HT1080 (cell line): ENCODE data around the gene ATP8A1. TPM values are rescaled to one million over a fixed set of nuclear protein-coding genes. Genes with fewer than 3 reads are reported as not detected.
"Not testable (repeated sequence)": the region's sequence is repeated elsewhere in the genome, so short reads cannot be mapped to it uniquely, and the experiment has no call there.

Experiments
- DNase-seq: peaks from one replicate; pipeline ENCODE4 v3.0.0-alpha.2; 2015; ENCODE audit warnings: low read depth
- total RNA-seq: library from RNA; depleted of rRNA; stranded (reverse); fragments of >200 nt; shearing (Covaris generic); gene quantifications from 2 replicates; pipeline ENCODE4 v1.2.3, GENCODE V29; 2014

The ATP8A1 gene
- total RNA-seq, 1 experiment from 2014 or later, result 0.06 TPM

GRCh38 chr4:42474406-42474805, 182.5 kb downstream of the ATP8A1 start:
- no peak for DNase-seq

- DNase-seq, result no peak
Observed at GRCh38 chr4:42473071-42473684, 183.7 kb downstream of the ATP8A1 start.

GRCh38 chr4:42471896-42472295, 185.0 kb downstream of the ATP8A1 start:
- DNase-seq, result no peak

- DNase-seq, result no peak
Observed at GRCh38 chr4:42470023-42470422, 186.9 kb downstream of the ATP8A1 start.

- DNase-seq, result not testable (repeated sequence)
Observed at GRCh38 chr4:42467777-42468176, 189.1 kb downstream of the ATP8A1 start.

- no peak for DNase-seq
Observed at GRCh38 chr4:42466273-42466844, 190.5 kb downstream of the ATP8A1 start.

- DNase-seq, result no peak
Observed at GRCh38 chr4:42464550-42465094, 192.3 kb downstream of the ATP8A1 start.

- DNase-seq, result not testable (repeated sequence)
Observed at GRCh38 chr4:42461216-42461615, 195.7 kb downstream of the ATP8A1 start.

GRCh38 chr4:42460043-42460442, 196.9 kb downstream of the ATP8A1 start:
- no peak for DNase-seq

GRCh38 chr4:42458657-42459056, 198.2 kb downstream of the ATP8A1 start:
- DNase-seq, result no peak

- peak; percentile 32 for DNase-seq
Observed at GRCh38 chr4:42454755-42455420, 202.0 kb downstream of the ATP8A1 start.

- no peak for DNase-seq
Observed at GRCh38 chr4:42453612-42454011, 203.3 kb downstream of the ATP8A1 start.

GRCh38 chr4:42452823-42453222, 204.1 kb downstream of the ATP8A1 start:
- DNase-seq, result no peak

- no peak for DNase-seq
Observed at GRCh38 chr4:42446823-42447222, 210.1 kb downstream of the ATP8A1 start.

- DNase-seq, result no peak
Observed at GRCh38 chr4:42445038-42445437, 211.9 kb downstream of the ATP8A1 start.

GRCh38 chr4:42442601-42443000, 214.3 kb downstream of the ATP8A1 start:
- no peak for DNase-seq

GRCh38 chr4:42440083-42440482, 216.8 kb downstream of the ATP8A1 start:
- no peak for DNase-seq

- DNase-seq, result no peak
Observed at GRCh38 chr4:42436928-42437565, 219.9 kb downstream of the ATP8A1 start.

GRCh38 chr4:42428036-42428435, 228.9 kb downstream of the ATP8A1 start:
- DNase-seq, result no peak

GRCh38 chr4:42425146-42426065, 231.5 kb downstream of the ATP8A1 start:
- DNase-seq, result no peak

- no peak for DNase-seq
Observed at GRCh38 chr4:42420140-42420539, 236.8 kb downstream of the ATP8A1 start.
